Vagina (tissue), 2 donors: ENCODE results near the gene NEDD4L.

Experiments used
- CTCF ChIP-seq, 3 experiments: fragments of 450-650 bp in 2 of 3; fragments of 200-600 bp in 1 of 3; sonication (generic) in 1 of 3; IDR thresholded peaks; one replicate each; pipeline ENCODE4 v1.5.1; 2017 to 2019; ENCODE audit warnings: antibody characterized with exemption in 3 of 3, mild to moderate bottlenecking in 2 of 3, moderate library complexity in 2 of 3
- POLR2AphosphoS5 ChIP-seq, 2 donors: sonication (generic); formaldehyde crosslinking; IDR thresholded peaks; one replicate each; pipeline ENCODE4 v1.9.0; 2017; ENCODE audit warnings: antibody characterized with exemption in 2 of 2, mild to moderate bottlenecking in 2 of 2, low read depth in 1 of 2; ENCODE audit not compliant: insufficient read depth in 1 of 2

DNA sequence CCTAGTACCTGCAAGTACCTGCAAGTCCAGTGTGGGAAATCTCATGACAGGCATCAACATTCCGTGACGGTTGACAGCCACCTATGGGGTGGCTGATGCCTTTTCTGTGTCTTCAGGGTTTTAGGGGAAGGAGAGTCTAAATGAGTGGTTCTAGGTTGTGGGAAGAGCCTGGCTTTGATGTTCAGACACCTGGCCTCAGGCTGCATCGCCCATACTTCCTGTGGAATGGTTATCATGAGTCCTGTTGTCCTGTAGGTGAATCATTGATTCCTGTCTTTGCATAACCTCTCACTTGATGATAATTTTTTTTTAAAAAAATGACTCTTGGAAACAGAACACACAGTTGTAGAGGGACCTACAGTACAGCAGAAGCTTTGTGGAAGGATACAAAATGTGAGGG lies 108.9 kb downstream of the NEDD4L start:
- no peak for TF ChIP-seq CTCF (IDR thresholded peaks at IDR 0.05)
- TF ChIP-seq POLR2AphosphoS5 (IDR thresholded peaks at IDR 0.05; ENCODE audit: insufficient read depth in 1 of 2, low read depth in 1 of 2), result no peak
